H9 (cell line): Measurements from ENCODE around the gene LRRC8C. TPM values are rescaled to one million over a fixed set of nuclear protein-coding genes. Genes with fewer than 3 reads are reported as not detected.

Experiments used
- DNase-seq: peaks from one replicate; pipeline ENCODE4 v3.0.0-alpha.2; 2017
- H2AFZ ChIP-seq: one replicate; pipeline ENCODE4 v1.6.1; 2013; ENCODE audit warnings: mild to moderate bottlenecking, low read length, control low read depth, moderate library complexity
- H2AK5ac ChIP-seq: 2 replicates; pipeline ENCODE4 v1.6.1; 2013; ENCODE audit warnings: low read length, control low read depth, mixed read lengths; ENCODE audit not compliant: insufficient read length
- H2BK120ac ChIP-seq: one replicate; pipeline ENCODE4 v1.6.1; 2013; ENCODE audit warnings: low read depth, mild to moderate bottlenecking, low read length, control low read depth, inconsistent platforms; ENCODE audit not compliant: poor library complexity, severe bottlenecking
- H2BK12ac ChIP-seq: 2 replicates; pipeline ENCODE4 v1.6.1; 2013; ENCODE audit warnings: low read length, control low read depth, mixed read lengths, low read depth; ENCODE audit not compliant: insufficient read length
- H2BK15ac ChIP-seq: 2 replicates; pipeline ENCODE4 v1.6.1; 2013; ENCODE audit warnings: low read depth, low read length, control low read depth
- H2BK20ac ChIP-seq: one replicate; pipeline ENCODE4 v1.6.1; 2013; ENCODE audit warnings: low read depth, mild to moderate bottlenecking, low read length, control low read depth, inconsistent platforms; ENCODE audit not compliant: poor library complexity, severe bottlenecking
- H2BK5ac ChIP-seq: 2 replicates; pipeline ENCODE4 v1.6.1; 2013; ENCODE audit warnings: low read length, control low read depth, mixed read lengths; ENCODE audit not compliant: insufficient read length
- H3K14ac ChIP-seq: 2 replicates; pipeline ENCODE4 v1.6.1; 2013; ENCODE audit warnings: low read length, control low read depth; ENCODE audit not compliant: insufficient read depth
- H3K18ac ChIP-seq: 2 replicates; pipeline ENCODE4 v1.6.1; 2013; ENCODE audit warnings: low read depth, mild to moderate bottlenecking, mixed read lengths, low read length, control low read depth; ENCODE audit not compliant: insufficient read length
- H3K23ac ChIP-seq: 2 replicates; pipeline ENCODE4 v1.6.1; 2013; ENCODE audit warnings: low read length, control low read depth, mixed read lengths, low read depth; ENCODE audit not compliant: insufficient read length
- H3K23me2 ChIP-seq: 2 replicates; pipeline ENCODE4 v1.6.1; 2013; ENCODE audit warnings: low read depth, mild to moderate bottlenecking, mixed read lengths, low read length, control low read depth; ENCODE audit not compliant: insufficient read length, poor library complexity, severe bottlenecking
- H3K27ac ChIP-seq: 2 replicates; pipeline ENCODE4 v1.5.1; 2013; ENCODE audit warnings: low read length, control low read depth, mixed read lengths, low read depth; ENCODE audit not compliant: insufficient read length
- H3K27me3 ChIP-seq: 2 replicates; pipeline ENCODE4 v1.6.1; 2013; ENCODE audit warnings: low read length, control low read depth, inconsistent platforms; ENCODE audit not compliant: insufficient read depth
- H3K4ac ChIP-seq: 2 replicates; pipeline ENCODE4 v1.6.1; 2013; ENCODE audit warnings: low read depth, mild to moderate bottlenecking, control low read depth, inconsistent platforms, low read length, moderate library complexity
- H3K4me1 ChIP-seq: 2 replicates; pipeline ENCODE4 v1.6.1; 2013; ENCODE audit warnings: low read length, control low read depth, inconsistent platforms; ENCODE audit not compliant: insufficient read depth
- H3K4me2 ChIP-seq: 2 replicates; pipeline ENCODE4 v1.6.1; 2013; ENCODE audit warnings: low read length, control low read depth, mixed read lengths; ENCODE audit not compliant: insufficient read length, insufficient read depth
- H3K56ac ChIP-seq: 2 replicates; pipeline ENCODE4 v1.6.1; 2013; ENCODE audit warnings: low read depth, mild to moderate bottlenecking, mixed read lengths, low read length, control low read depth; ENCODE audit not compliant: insufficient read length
- H3K79me1 ChIP-seq: 2 replicates; pipeline ENCODE4 v1.6.1; 2013; ENCODE audit warnings: low read depth, mild to moderate bottlenecking, moderate library complexity, low read length, control low read depth, inconsistent platforms; ENCODE audit not compliant: insufficient read depth, poor library complexity, severe bottlenecking
- H3K79me2 ChIP-seq: 2 replicates; pipeline ENCODE4 v1.6.1; 2013; ENCODE audit warnings: low read length, control low read depth, inconsistent platforms; ENCODE audit not compliant: insufficient read depth
- H3K9ac ChIP-seq: 2 replicates; pipeline ENCODE4 v1.6.1; 2013; ENCODE audit warnings: low read length, control low read depth, mixed read lengths; ENCODE audit not compliant: insufficient read length; ENCODE audit errors: extremely low read depth
- H3K9me3 ChIP-seq: one replicate; pipeline ENCODE4 v1.6.1; 2013; ENCODE audit warnings: low read depth, low read length, inconsistent platforms; ENCODE audit not compliant: control insufficient read depth
- H3T11ph ChIP-seq: one replicate; pipeline ENCODE4 v1.6.1; 2013; ENCODE audit warnings: mild to moderate bottlenecking, low read length, control low read depth, inconsistent platforms
- H4K20me1 ChIP-seq: one replicate; pipeline ENCODE4 v1.6.1; 2013; ENCODE audit not compliant: control insufficient read depth, insufficient read length, insufficient read depth
- H4K5ac ChIP-seq: 2 replicates; pipeline ENCODE4 v1.6.1; 2013; ENCODE audit warnings: low read depth, mild to moderate bottlenecking, mixed read lengths, low read length, control low read depth; ENCODE audit not compliant: insufficient read length
- H4K8ac ChIP-seq: replicated peaks from 2 replicates; pipeline ENCODE4 v1.6.1; 2013; ENCODE audit warnings: low read length, control low read depth, mixed read lengths, low read depth; ENCODE audit not compliant: insufficient read length
- H4K91ac ChIP-seq: 2 replicates; pipeline ENCODE4 v1.6.1; 2013; ENCODE audit warnings: low read depth, mild to moderate bottlenecking, moderate library complexity, mixed read lengths, low read length, control low read depth; ENCODE audit not compliant: insufficient read length
- H3K27ac Mint-ChIP-seq, 3 experiments: 2 replicates in 2 of 3; 3 replicates in 1 of 3; pipeline ENCODE4 v1.8.0; 2020 to 2021; ENCODE audit warnings: mixed read lengths in 3 of 3, mild to moderate bottlenecking in 1 of 3, moderate library complexity in 1 of 3
- H3K27me3 Mint-ChIP-seq: 2 replicates; pipeline ENCODE4 v1.8.0; 2021; ENCODE audit warnings: low read depth, mild to moderate bottlenecking, moderate library complexity, mixed read lengths
- H3K36me3 Mint-ChIP-seq, 3 experiments: 2 replicates in 2 of 3; 3 replicates in 1 of 3; pipeline ENCODE4 v1.8.0; 2020 to 2021; ENCODE audit warnings: low read depth in 3 of 3, mixed read lengths in 3 of 3; ENCODE audit not compliant: insufficient read depth in 1 of 3
- H3K4me1 Mint-ChIP-seq, 2 experiments: 2 replicates each; pipeline ENCODE4 v1.8.0; 2020; ENCODE audit warnings: mixed read lengths in 2 of 2
- H3K4me3 Mint-ChIP-seq, 2 experiments: 2 replicates in 1 of 2; 3 replicates in 1 of 2; pipeline ENCODE4 v1.8.0; 2020 to 2021; ENCODE audit warnings: mild to moderate bottlenecking in 2 of 2, mixed read lengths in 2 of 2, moderate library complexity in 1 of 2
- H3K9me3 Mint-ChIP-seq, 2 experiments: 2 replicates in 1 of 2; 3 replicates in 1 of 2; pipeline ENCODE4 v1.8.0; 2020; ENCODE audit warnings: mild to moderate bottlenecking in 2 of 2, mixed read lengths in 2 of 2, moderate library complexity in 1 of 2
- WGBS: extraction: QIAGEN DNeasy Blood & Tissue Kit; methylation state at CpG from one replicate; pipeline ENCODE4 v1.1.7; 2013; ENCODE audit warnings: missing lambda C conversion rate, low lambda C conversion rate, mixed read lengths; ENCODE audit not compliant: insufficient read length; ENCODE audit errors: extremely low coverage; 5-methylcytosine and 5-hydroxymethylcytosine counted together
- total RNA-seq: library from RNA; stranded (reverse); gene quantifications from 2 replicates; pipeline ENCODE4 v1.2.1, GENCODE V29; 2021
- TF ChIP-seq, protein P1 (sequence below): fragments of 200-600 bp; sonication (generic); conservative IDR thresholded peaks from 3 replicates; pipeline ENCODE4 v1.8.0; 2021; ENCODE audit warnings: antibody characterized with exemption, mild to moderate bottlenecking

Gene LRRC8C
- total RNA-seq, 1 experiment from 2014 or later, result 1.9 TPM

DNA sequence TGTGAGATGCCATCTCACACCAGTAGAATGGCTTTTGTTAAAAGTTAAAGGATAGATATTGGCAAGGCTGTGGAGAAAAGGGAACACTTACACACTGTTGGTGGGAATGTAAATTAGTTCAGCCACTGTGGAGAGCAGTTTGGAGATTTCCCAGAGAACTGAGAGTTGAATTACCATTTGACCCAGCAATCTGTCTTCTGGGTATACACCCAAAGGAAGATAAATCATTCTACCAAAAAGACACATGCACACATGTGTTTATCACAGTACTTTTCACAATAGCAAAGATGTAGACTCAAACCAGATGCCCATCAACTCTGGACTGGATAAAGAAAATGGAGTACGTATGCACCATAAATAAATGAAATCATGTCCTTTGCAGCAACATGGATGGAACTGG is 99.3 kb downstream of the LRRC8C start:
- peaks cover 3 to 11% of the 10 kb centered on the region in 2 experiments; a peak in 3 of 4 replicates for H3K4me1 Mint-ChIP-seq

More for the DNA sequence above, 99.3 kb downstream of the LRRC8C start:
- no peak overlapping the region for H4K91ac ChIP-seq
- TF ChIP-seq, protein P1, sequence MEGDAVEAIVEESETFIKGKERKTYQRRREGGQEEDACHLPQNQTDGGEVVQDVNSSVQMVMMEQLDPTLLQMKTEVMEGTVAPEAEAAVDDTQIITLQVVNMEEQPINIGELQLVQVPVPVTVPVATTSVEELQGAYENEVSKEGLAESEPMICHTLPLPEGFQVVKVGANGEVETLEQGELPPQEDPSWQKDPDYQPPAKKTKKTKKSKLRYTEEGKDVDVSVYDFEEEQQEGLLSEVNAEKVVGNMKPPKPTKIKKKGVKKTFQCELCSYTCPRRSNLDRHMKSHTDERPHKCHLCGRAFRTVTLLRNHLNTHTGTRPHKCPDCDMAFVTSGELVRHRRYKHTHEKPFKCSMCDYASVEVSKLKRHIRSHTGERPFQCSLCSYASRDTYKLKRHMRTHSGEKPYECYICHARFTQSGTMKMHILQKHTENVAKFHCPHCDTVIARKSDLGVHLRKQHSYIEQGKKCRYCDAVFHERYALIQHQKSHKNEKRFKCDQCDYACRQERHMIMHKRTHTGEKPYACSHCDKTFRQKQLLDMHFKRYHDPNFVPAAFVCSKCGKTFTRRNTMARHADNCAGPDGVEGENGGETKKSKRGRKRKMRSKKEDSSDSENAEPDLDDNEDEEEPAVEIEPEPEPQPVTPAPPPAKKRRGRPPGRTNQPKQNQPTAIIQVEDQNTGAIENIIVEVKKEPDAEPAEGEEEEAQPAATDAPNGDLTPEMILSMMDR, result no peak
- no peak overlapping the region for H3K4me3 Mint-ChIP-seq
- no peaks in the 10 kb centered on the region for H3K27me3 ChIP-seq
- no peaks in the 10 kb centered on the region for H3K9me3 Mint-ChIP-seq
- no peak overlapping the region for H2BK20ac ChIP-seq
- H3K56ac ChIP-seq, result no peak overlapping the region
- no peak overlapping the region for H3K4ac ChIP-seq
- H4K5ac ChIP-seq, result no peak overlapping the region
- no peak overlapping the region for H3K14ac ChIP-seq
- H3K18ac ChIP-seq, result no peak overlapping the region
- no peak overlapping the region for H2AK5ac ChIP-seq
- no peaks in the 10 kb centered on the region for H3K9me3 ChIP-seq
- no peaks in the 10 kb centered on the region for H3K79me2 ChIP-seq
- H3T11ph ChIP-seq, result no peak overlapping the region
- no CpG with 5 or more reads among the region's 1 CpG for WGBS
- H2BK12ac ChIP-seq, result no peak overlapping the region
- no peak overlapping the region for H3K9ac ChIP-seq
- no peak overlapping the region for H3K27ac ChIP-seq
- H2BK15ac ChIP-seq, result no peak overlapping the region
- no peak overlapping the region for H3K23ac ChIP-seq
- no peak overlapping the region for H3K4me2 ChIP-seq
- H2BK5ac ChIP-seq, result no peak overlapping the region
- H3K36me3 Mint-ChIP-seq, result no peaks in the 10 kb centered on the region
- H3K27ac Mint-ChIP-seq, result no peak overlapping the region
- H3K4me1 ChIP-seq, result no peaks in the 10 kb centered on the region
- H4K20me1 ChIP-seq, result no peaks in the 10 kb centered on the region
- no peak overlapping the region for H2BK120ac ChIP-seq
- H3K27me3 Mint-ChIP-seq, result no peaks in the 10 kb centered on the region
- DNase-seq, result no peak
- H2AFZ ChIP-seq, result no peak overlapping the region
- H4K8ac ChIP-seq, result no peak overlapping the region
- H3K23me2 ChIP-seq, result no peaks in the 10 kb centered on the region
- H3K79me1 ChIP-seq, result no peaks in the 10 kb centered on the region
